GM12878 (cell line): Measurements from ENCODE around the gene PRRX2. TPM values are rescaled to one million over a fixed set of nuclear protein-coding genes. Genes with fewer than 3 reads are reported as not detected.

Experiments used
- ATAC-seq: fragments of 200-7000 bp; cut with Tn5 transposase; 3 replicates; pipeline ENCODE4 v1.9.1; 2020; ENCODE audit warnings: mild to moderate bottlenecking, moderate library complexity
- BruUV-seq: library from RNA; stranded (reverse); fragments of 400-500 nt; replicated peaks from 2 replicates; lab custom pipeline; 2021; lab: Mats Ljungman, UMichigan
- CTCF ChIA-PET: fragments of 300-600 bp; sonication (Branson Sonifier 250); formaldehyde crosslinking; extraction: SDS; loops from one replicate; lab custom pipeline; 2021; ENCODE audit warnings: inconsistent platforms; lab: Yijun Ruan, JAX
- POLR2A ChIA-PET: fragments of 350-600 bp; formaldehyde crosslinking; extraction: SDS; loops from one replicate; lab custom pipeline; 2021; ENCODE audit warnings: inconsistent platforms; lab: Charles Lee
- RAD21 ChIA-PET: fragments of 300-600 bp; sonication (Branson Sonifier 250); formaldehyde crosslinking; loops from one replicate; lab custom pipeline; 2023; ENCODE audit warnings: antibody characterized with exemption; ENCODE audit not compliant: unreplicated experiment; lab: Charles Lee
- SMC1A ChIA-PET: fragments of 300-600 bp; sonication (Branson Sonifier 250); formaldehyde crosslinking; loops from one replicate; lab custom pipeline; 2023; ENCODE audit not compliant: unreplicated experiment, uncharacterized antibody; lab: Charles Lee
- DNase-seq: peaks from one replicate; pipeline ENCODE4 v3.0.0-alpha.2; 2011; ENCODE audit warnings: low read depth, low spot score
- FAIRE-seq: peaks from 3 replicates; lab custom pipeline; 2011; peaks lifted over from hg19 to GRCh38; lab: Jason Lieb, UNC
- H2AFZ ChIP-seq: 2 replicates; pipeline ENCODE4 v1.6.0; 2011; ENCODE audit warnings: low read depth, low read length, control low read depth; ENCODE audit not compliant: control insufficient read depth
- H3K27ac ChIP-seq: 2 replicates; pipeline ENCODE4 v1.5.1; 2011; ENCODE audit warnings: control low read depth; ENCODE audit not compliant: control insufficient read depth, insufficient read depth
- H3K27me3 ChIP-seq, 2 experiments: replicated peaks in 1 of 2; 2 replicates each; pipeline versions ENCODE4 v1.6.0 to v1.6.1; 2011; ENCODE audit warnings: low read length in 1 of 2; ENCODE audit not compliant: control insufficient read depth in 2 of 2, insufficient read depth in 2 of 2
- H3K36me3 ChIP-seq, 2 experiments: 2 replicates each; pipeline ENCODE4 v1.5.1; 2011; ENCODE audit warnings: low read length in 1 of 2; ENCODE audit not compliant: control insufficient read depth in 2 of 2, insufficient read depth in 2 of 2
- H3K4me1 ChIP-seq: 2 replicates; pipeline ENCODE4 v1.6.1; 2011; ENCODE audit warnings: mild to moderate bottlenecking, low read length, moderate library complexity, mixed read lengths; ENCODE audit not compliant: control insufficient read depth, insufficient read depth
- H3K4me2 ChIP-seq: 2 replicates; pipeline ENCODE4 v1.6.0; 2011; ENCODE audit warnings: control low read depth; ENCODE audit not compliant: control insufficient read depth, insufficient read depth
- H3K4me3 ChIP-seq: fragments of 200-600 bp; sonication (generic); 2 replicates; pipeline ENCODE4 v1.5.1; 2016
- H3K79me2 ChIP-seq: 2 replicates; pipeline ENCODE4 v1.6.0; 2011; ENCODE audit warnings: low read length; ENCODE audit not compliant: control insufficient read depth, insufficient read depth
- H3K9ac ChIP-seq: 2 replicates; pipeline ENCODE4 v1.8.0; 2011; ENCODE audit warnings: low read length, control low read depth, mixed read lengths; ENCODE audit not compliant: control insufficient read depth, insufficient read depth
- H3K9me3 ChIP-seq: replicated peaks from 3 replicates; pipeline ENCODE4 v1.5.1; 2011; ENCODE audit warnings: mild to moderate bottlenecking, low read length; ENCODE audit not compliant: control insufficient read depth, insufficient read depth
- H4K20me1 ChIP-seq: 2 replicates; pipeline ENCODE4 v1.6.0; 2011; ENCODE audit not compliant: control insufficient read depth, insufficient read depth
- ATF7 ChIP-seq: fragments of 450-650 bp; IDR thresholded peaks from 2 replicates; pipeline ENCODE4 v1.6.1; 2016; ENCODE audit warnings: low read depth, mild to moderate bottlenecking
- CEBPB ChIP-seq, 2 experiments: fragments of 150-350 bp in 1 of 2; IDR thresholded peaks; 2 replicates each; pipeline ENCODE4 v1.6.1; 2012 to 2014; ENCODE audit warnings: low read depth in 2 of 2, low read length in 2 of 2, borderline replicate concordance in 1 of 2, inconsistent platforms in 1 of 2
- ELK1 ChIP-seq: IDR thresholded peaks from 2 replicates; pipeline ENCODE4 v1.6.1; 2012; ENCODE audit warnings: low read depth, low read length, improper control_type of control experiment
- EZH2 ChIP-seq: IDR thresholded peaks from 2 replicates; pipeline ENCODE4 v1.6.1; 2012; ENCODE audit warnings: low read depth, mild to moderate bottlenecking, control low read depth, inconsistent platforms, low read length, borderline replicate concordance; ENCODE audit not compliant: control insufficient read depth
- FOS ChIP-seq: IDR thresholded peaks from 3 replicates; pipeline ENCODE4 v1.6.1; 2011; ENCODE audit warnings: borderline replicate concordance; ENCODE audit not compliant: insufficient read length; ENCODE audit errors: extremely low read depth
- FOXK2 ChIP-seq: fragments of 450-650 bp; IDR thresholded peaks from 2 replicates; pipeline ENCODE4 v1.6.1; 2017; ENCODE audit warnings: mild to moderate bottlenecking, moderate library complexity
- IKZF1 ChIP-seq: fragments of 450-650 bp; conservative IDR thresholded peaks from 2 replicates; pipeline ENCODE4 v1.6.1; 2017; ENCODE audit warnings: antibody characterized with exemption, mild to moderate bottlenecking
- NFIC ChIP-seq: IDR thresholded peaks from 2 replicates; pipeline ENCODE4 v1.6.1; 2012; ENCODE audit warnings: low read depth, mild to moderate bottlenecking, inconsistent platforms, low read length, moderate library complexity
- NFYB ChIP-seq: IDR thresholded peaks from 2 replicates; pipeline ENCODE4 v1.6.1; 2011; ENCODE audit warnings: low read depth, mild to moderate bottlenecking, low read length, improper control_type of control experiment, moderate library complexity; ENCODE audit not compliant: insufficient read depth
- SMC3 ChIP-seq: IDR thresholded peaks from 2 replicates; pipeline ENCODE4 v1.6.1; 2011; ENCODE audit warnings: low read length, improper control_type of control experiment, borderline replicate concordance
- SP1 ChIP-seq: IDR thresholded peaks from one replicate; pipeline ENCODE4 v1.6.1; 2011; ENCODE audit warnings: low read depth, low read length
- WRNIP1 ChIP-seq: IDR thresholded peaks from 2 replicates; pipeline ENCODE4 v1.6.1; 2011; ENCODE audit warnings: low read depth, low read length, improper control_type of control experiment, borderline replicate concordance
- ZNF274 ChIP-seq: IDR thresholded peaks from one replicate; pipeline ENCODE4 v1.8.0; 2011; ENCODE audit not compliant: insufficient read length, insufficient read depth
- WGBS: methylation state at CpG from one replicate; pipeline ENCODE4 v1.1.6; 2016; ENCODE audit warnings: low lambda C conversion rate; ENCODE audit not compliant: insufficient replicate concordance, insufficient coverage; ENCODE audit errors: missing lambda C conversion rate; 5-methylcytosine and 5-hydroxymethylcytosine counted together
- in situ Hi-C: fragments of 300-500 bp; cut with MboI; formaldehyde crosslinking; loops from 9 replicates; pipeline ENCODE4 v1.14.3; 2018; ENCODE audit warnings: mixed read lengths
- intact Hi-C: fragments of 100-400 bp; cut with micrococcal nuclease; formaldehyde crosslinking; loops from one replicate; pipeline ENCODE4 v1.14.2; 2022; ENCODE audit not compliant: unreplicated experiment
- polyA plus RNA-seq, 11 experiments: library from polyadenylated mRNA; depleted of rRNA in 4 of 11; unstranded in 6 of 11; stranded (reverse) in 5 of 11; fragments of >200 nt; fragmentation: Nextera tagmentation in 4 of 11; fragmentation: Illumina TruSeq in 1 of 11; extraction: Ambion mirVana in 4 of 11; extraction: Trizol in 1 of 11; gene quantifications; 1 replicate in 1 of 11; 2 replicates in 10 of 11; pipeline versions ENCODE4 v1.2.1 to v1.2.3, GENCODE V29; 2011 to 2016; ENCODE audit warnings: inconsistent platforms in 2 of 11, missing spikeins in 2 of 11, low read depth in 1 of 11
- total RNA-seq, 4 experiments: library from RNA; depleted of rRNA in 3 of 4; stranded (reverse); fragments of >200 nt in 3 of 4; fragmentation: Illumina TruSeq in 1 of 4; extraction: Trizol in 1 of 4; gene quantifications; 2 replicates each; pipeline versions ENCODE4 v1.2.1 to v1.2.3, GENCODE V29; 2013 to 2021
- TF ChIP-seq, protein P1 (sequence below): fragments of 450-650 bp; IDR thresholded peaks from 2 replicates; pipeline ENCODE4 v1.6.1; 2017; ENCODE audit warnings: mild to moderate bottlenecking, moderate library complexity
- TF ChIP-seq, protein P2 (sequence below): fragments of 450-650 bp; IDR thresholded peaks from 2 replicates; pipeline ENCODE4 v1.6.1; 2018; ENCODE audit warnings: mild to moderate bottlenecking, low read depth, moderate library complexity; ENCODE audit not compliant: partially characterized antibody

The PRRX2 gene
- total and polyA plus RNA-seq, 10 of the 15 experiments (the other 5 are each of a cell fraction or from before 2014, with no cell fraction given), result not detected

- ChIA-PET RAD21 (no interaction called here), CTCF (no interaction called here), SMC1A (no interaction called here), POLR2A (no interaction called here)
- 19% methylated on average over 9 of the region's 9 CpGs for WGBS
- Histone ChIP-seq H3K9me3 (no peaks in the 10 kb centered on the region), H3K4me2 (no peak overlapping the region), H4K20me1 (no peaks in the 10 kb centered on the region), H3K79me2 (no peaks in the 10 kb centered on the region), H3K27ac (no peak overlapping the region), H3K4me1 (no peaks in the 10 kb centered on the region), H3K9ac (no peak overlapping the region), H3K36me3 (no peaks in the 10 kb centered on the region), H2AFZ (no peak overlapping the region), H3K27me3 (no peaks in the 10 kb centered on the region; a peak in 2 of 4 replicates), H3K4me3 (no peak overlapping the region)
- no TSS peak for BruUV-seq
- in situ Hi-C loops (no loop called here), intact Hi-C loops (no loop called here)
- ATAC-seq (no peak), FAIRE-seq (no peak), DNase-seq (no peak)
- TF ChIP-seq CEBPB (IDR thresholded peaks at IDR 0.05; ENCODE audit: borderline replicate concordance in 1 of 2, low read depth in 2 of 2, low read length in 2 of 2) (no peak), ZNF274 (no peak), IKZF1 (no peak), FOXK2 (no peak), FOS (no peak), NFIC (no peak), ELK1 (no peak), SP1 (no peak), WRNIP1 (no peak), SMC3 (no peak), ATF7 (no peak), EZH2 (no peak), NFYB (no peak)
- TF ChIP-seq, protein P1, sequence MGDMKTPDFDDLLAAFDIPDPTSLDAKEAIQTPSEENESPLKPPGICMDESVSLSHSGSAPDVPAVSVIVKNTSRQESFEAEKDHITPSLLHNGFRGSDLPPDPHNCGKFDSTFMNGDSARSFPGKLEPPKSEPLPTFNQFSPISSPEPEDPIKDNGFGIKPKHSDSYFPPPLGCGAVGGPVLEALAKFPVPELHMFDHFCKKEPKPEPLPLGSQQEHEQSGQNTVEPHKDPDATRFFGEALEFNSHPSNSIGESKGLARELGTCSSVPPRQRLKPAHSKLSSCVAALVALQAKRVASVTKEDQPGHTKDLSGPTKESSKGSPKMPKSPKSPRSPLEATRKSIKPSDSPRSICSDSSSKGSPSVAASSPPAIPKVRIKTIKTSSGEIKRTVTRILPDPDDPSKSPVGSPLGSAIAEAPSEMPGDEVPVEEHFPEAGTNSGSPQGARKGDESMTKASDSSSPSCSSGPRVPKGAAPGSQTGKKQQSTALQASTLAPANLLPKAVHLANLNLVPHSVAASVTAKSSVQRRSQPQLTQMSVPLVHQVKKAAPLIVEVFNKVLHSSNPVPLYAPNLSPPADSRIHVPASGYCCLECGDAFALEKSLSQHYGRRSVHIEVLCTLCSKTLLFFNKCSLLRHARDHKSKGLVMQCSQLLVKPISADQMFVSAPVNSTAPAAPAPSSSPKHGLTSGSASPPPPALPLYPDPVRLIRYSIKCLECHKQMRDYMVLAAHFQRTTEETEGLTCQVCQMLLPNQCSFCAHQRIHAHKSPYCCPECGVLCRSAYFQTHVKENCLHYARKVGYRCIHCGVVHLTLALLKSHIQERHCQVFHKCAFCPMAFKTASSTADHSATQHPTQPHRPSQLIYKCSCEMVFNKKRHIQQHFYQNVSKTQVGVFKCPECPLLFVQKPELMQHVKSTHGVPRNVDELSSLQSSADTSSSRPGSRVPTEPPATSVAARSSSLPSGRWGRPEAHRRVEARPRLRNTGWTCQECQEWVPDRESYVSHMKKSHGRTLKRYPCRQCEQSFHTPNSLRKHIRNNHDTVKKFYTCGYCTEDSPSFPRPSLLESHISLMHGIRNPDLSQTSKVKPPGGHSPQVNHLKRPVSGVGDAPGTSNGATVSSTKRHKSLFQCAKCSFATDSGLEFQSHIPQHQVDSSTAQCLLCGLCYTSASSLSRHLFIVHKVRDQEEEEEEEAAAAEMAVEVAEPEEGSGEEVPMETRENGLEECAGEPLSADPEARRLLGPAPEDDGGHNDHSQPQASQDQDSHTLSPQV, result no peak
- TF ChIP-seq, protein P2, sequence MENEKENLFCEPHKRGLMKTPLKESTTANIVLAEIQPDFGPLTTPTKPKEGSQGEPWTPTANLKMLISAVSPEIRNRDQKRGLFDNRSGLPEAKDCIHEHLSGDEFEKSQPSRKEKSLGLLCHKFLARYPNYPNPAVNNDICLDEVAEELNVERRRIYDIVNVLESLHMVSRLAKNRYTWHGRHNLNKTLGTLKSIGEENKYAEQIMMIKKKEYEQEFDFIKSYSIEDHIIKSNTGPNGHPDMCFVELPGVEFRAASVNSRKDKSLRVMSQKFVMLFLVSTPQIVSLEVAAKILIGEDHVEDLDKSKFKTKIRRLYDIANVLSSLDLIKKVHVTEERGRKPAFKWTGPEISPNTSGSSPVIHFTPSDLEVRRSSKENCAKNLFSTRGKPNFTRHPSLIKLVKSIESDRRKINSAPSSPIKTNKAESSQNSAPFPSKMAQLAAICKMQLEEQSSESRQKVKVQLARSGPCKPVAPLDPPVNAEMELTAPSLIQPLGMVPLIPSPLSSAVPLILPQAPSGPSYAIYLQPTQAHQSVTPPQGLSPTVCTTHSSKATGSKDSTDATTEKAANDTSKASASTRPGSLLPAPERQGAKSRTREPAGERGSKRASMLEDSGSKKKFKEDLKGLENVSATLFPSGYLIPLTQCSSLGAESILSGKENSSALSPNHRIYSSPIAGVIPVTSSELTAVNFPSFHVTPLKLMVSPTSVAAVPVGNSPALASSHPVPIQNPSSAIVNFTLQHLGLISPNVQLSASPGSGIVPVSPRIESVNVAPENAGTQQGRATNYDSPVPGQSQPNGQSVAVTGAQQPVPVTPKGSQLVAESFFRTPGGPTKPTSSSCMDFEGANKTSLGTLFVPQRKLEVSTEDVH, result no peak
Measured at GRCh38 chr9:129679537-129679936, 14.1 kb downstream of the PRRX2 start.
